Activated T-helper 1 cell treated with anti-CD3 and anti-CD28 coated beads, Interleukin-2, amount 50 U/mL, for 16 hours (primary cell): Measurements from ENCODE around the gene IQSEC1.

Source experiments
- DNase-seq, 2 donors: peaks; one replicate each; pipeline ENCODE4 v3.0.0-alpha.2; 2020; ENCODE audit warnings: low read depth in 1 of 2, low spot score in 1 of 2

The IQSEC1 gene

GRCh38 chr3:12970684-12971083 is 102.5 kb downstream of the IQSEC1 start:
- DNase-seq = no peak

- DNase-seq = no peak
These were observed 103.7 kb downstream of the IQSEC1 start for GRCh38 chr3:12969486-12969885.

- DNase-seq = no peak
These were observed 104.7 kb downstream of the IQSEC1 start for GRCh38 chr3:12968541-12968940.

- peak; percentile 77 to 84 for DNase-seq
These were observed 105.5 kb downstream of the IQSEC1 start for GRCh38 chr3:12967606-12968351.

GRCh38 chr3:12966847-12967605 is 106.2 kb downstream of the IQSEC1 start:
- no peak for DNase-seq

- DNase-seq = no peak
These were observed 107.0 kb downstream of the IQSEC1 start for GRCh38 chr3:12965999-12966846.

GRCh38 chr3:12964711-12965612 is 108.3 kb downstream of the IQSEC1 start:
- DNase-seq = no peak

- no peak for DNase-seq
These were observed 109.1 kb downstream of the IQSEC1 start for GRCh38 chr3:12963922-12964701.

- DNase-seq = no peak
These were observed 109.9 kb downstream of the IQSEC1 start for GRCh38 chr3:12963231-12963896.

- DNase-seq = no peak
These were observed 110.9 kb downstream of the IQSEC1 start for GRCh38 chr3:12962292-12962691.

- DNase-seq = no peak
These were observed 111.6 kb downstream of the IQSEC1 start for GRCh38 chr3:12961697-12962036.

- no peak for DNase-seq
These were observed 112.1 kb downstream of the IQSEC1 start for GRCh38 chr3:12961007-12961696.

GRCh38 chr3:12960497-12960896 is 112.7 kb downstream of the IQSEC1 start:
- no peak for DNase-seq

- DNase-seq = no peak
These were observed 113.3 kb downstream of the IQSEC1 start for GRCh38 chr3:12959838-12960378.

GRCh38 chr3:12959410-12959809 is 113.8 kb downstream of the IQSEC1 start:
- DNase-seq = no peak

- no peak for DNase-seq
These were observed 115.1 kb downstream of the IQSEC1 start for GRCh38 chr3:12957824-12958792.

GRCh38 chr3:12957339-12957738 is 115.9 kb downstream of the IQSEC1 start:
- DNase-seq = no peak
